HG03460 (cell line): Measurements from ENCODE around the gene DIP2C.
"Not testable (repeated sequence)": the region's sequence is repeated elsewhere in the genome, so short reads cannot be mapped to it uniquely, and the experiment has no call there.

Source experiments
- ATAC-seq: cut with Tn5 transposase; IDR thresholded peaks from one replicate; pipeline ENCODE4 v1.9.1; 2021; ENCODE audit not compliant: unreplicated experiment

DIP2C gene

GRCh38 chr10:689452-690371 is at the start of gene DIP2C:
Gene DIP2C (minus strand): TSS chr10:689668. CDS start chr10:689578, 90 bp downstream.
- ATAC-seq: no peak

- no peak for ATAC-seq
These were observed 45.0 kb upstream of the DIP2C start for GRCh38 chr10:734481-734880.

GRCh38 chr10:733086-733485 is 43.6 kb upstream of the DIP2C start:
- no peak for ATAC-seq

- ATAC-seq: no peak
These were observed 39.7 kb upstream of the DIP2C start for GRCh38 chr10:729213-729612.

GRCh38 chr10:728603-729002 is 39.1 kb upstream of the DIP2C start:
- no peak for ATAC-seq

- no peak for ATAC-seq
These were observed 37.8 kb upstream of the DIP2C start for GRCh38 chr10:727162-727790.

- no peak for ATAC-seq
These were observed 36.3 kb upstream of the DIP2C start for GRCh38 chr10:725786-726185.

GRCh38 chr10:725302-725701 is 35.8 kb upstream of the DIP2C start:
- ATAC-seq: no peak

- no peak for ATAC-seq
These were observed 34.5 kb upstream of the DIP2C start for GRCh38 chr10:723973-724372.

GRCh38 chr10:722281-723060 is 33.0 kb upstream of the DIP2C start:
- ATAC-seq: no peak

- ATAC-seq: no peak
These were observed 28.8 kb upstream of the DIP2C start for GRCh38 chr10:718143-718700.

- ATAC-seq: no peak
These were observed 28.0 kb upstream of the DIP2C start for GRCh38 chr10:717458-717857.

GRCh38 chr10:716821-717220 is 27.4 kb upstream of the DIP2C start:
- ATAC-seq: no peak

- ATAC-seq: no peak
These were observed 24.7 kb upstream of the DIP2C start for GRCh38 chr10:714214-714613.

- ATAC-seq: no peak
These were observed 23.1 kb upstream of the DIP2C start for GRCh38 chr10:712575-712974.

- ATAC-seq: no peak
These were observed 22.6 kb upstream of the DIP2C start for GRCh38 chr10:712089-712488.

- ATAC-seq: no peak
These were observed 18.4 kb upstream of the DIP2C start for GRCh38 chr10:707861-708260.

- no peak for ATAC-seq
These were observed 18.0 kb upstream of the DIP2C start for GRCh38 chr10:707456-707855.

- no peak for ATAC-seq
These were observed 13.7 kb upstream of the DIP2C start for GRCh38 chr10:703118-703517.

GRCh38 chr10:700183-700582 is 10.7 kb upstream of the DIP2C start:
- not testable (repeated sequence) for ATAC-seq
